IMR-90 (cell line): Measurements from ENCODE around the gene SLC7A6. TPM values are rescaled to one million over a fixed set of nuclear protein-coding genes. Genes with fewer than 3 reads are reported as not detected.

Experiments
- ATAC-seq: fragments of 200-7000 bp; cut with Tn5 transposase; 2 replicates; pipeline ENCODE4 v1.9.1; 2020; ENCODE audit warnings: low read depth, mild to moderate bottlenecking, moderate library complexity
- BruUV-seq: library from RNA; stranded (reverse); fragments of 400-500 nt; replicated peaks from 2 replicates; lab custom pipeline; 2021; lab: Mats Ljungman, UMichigan
- CTCF ChIA-PET: fragments of 300-600 bp; formaldehyde crosslinking; extraction: SDS; loops from one replicate; lab custom pipeline; 2021; ENCODE audit warnings: antibody characterized with exemption; lab: Yijun Ruan, JAX
- POLR2A ChIA-PET: fragments of 300-600 bp; sonication (Branson Sonifier 250); formaldehyde crosslinking; loops from one replicate; lab custom pipeline; 2022; ENCODE audit warnings: antibody characterized with exemption; ENCODE audit not compliant: unreplicated experiment; lab: Charles Lee
- DNase-seq: peaks from one replicate; pipeline ENCODE4 v3.0.0; 2013
- H2AFZ ChIP-seq: replicated peaks from 2 replicates; pipeline ENCODE3; 2013; ENCODE audit warnings: low read length, mild to moderate bottlenecking; ENCODE audit not compliant: poor library complexity
- H2AK5ac ChIP-seq: 2 replicates; pipeline ENCODE4 v1.6.1; 2013; ENCODE audit warnings: low read depth, low read length, inconsistent platforms
- H2AK9ac ChIP-seq: replicated peaks from 2 replicates; pipeline ENCODE3; 2013; ENCODE audit warnings: mild to moderate bottlenecking, low read depth, low read length, moderate library complexity; ENCODE audit not compliant: poor library complexity
- H2BK120ac ChIP-seq: 2 replicates; pipeline ENCODE4 v1.6.1; 2013; ENCODE audit warnings: low read depth, low read length, inconsistent platforms
- H2BK15ac ChIP-seq: 3 replicates; pipeline ENCODE4 v1.6.1; 2013; ENCODE audit warnings: low read depth, low read length, inconsistent platforms
- H2BK20ac ChIP-seq: 2 replicates; pipeline ENCODE4 v1.6.1; 2013; ENCODE audit warnings: low read depth, mild to moderate bottlenecking, inconsistent platforms, low read length, moderate library complexity
- H2BK5ac ChIP-seq: 2 replicates; pipeline ENCODE4 v1.6.1; 2013; ENCODE audit warnings: mild to moderate bottlenecking, low read depth, low read length, inconsistent platforms; ENCODE audit not compliant: poor library complexity, severe bottlenecking
- H3K14ac ChIP-seq: replicated peaks from 2 replicates; pipeline ENCODE4 v1.6.1; 2013; ENCODE audit warnings: low read depth, low read length, inconsistent platforms
- H3K18ac ChIP-seq: 2 replicates; pipeline ENCODE4 v1.6.1; 2013; ENCODE audit warnings: low read depth, low read length, control low read depth
- H3K23ac ChIP-seq: 2 replicates; pipeline ENCODE4 v1.6.1; 2013; ENCODE audit warnings: low read depth, low read length, inconsistent platforms
- H3K27ac ChIP-seq: 2 replicates; pipeline ENCODE4 v1.5.1; 2013; ENCODE audit warnings: mild to moderate bottlenecking, control low read depth, low read length; ENCODE audit not compliant: insufficient read depth
- H3K27me3 ChIP-seq: 2 replicates; pipeline ENCODE4 v1.6.1; 2013; ENCODE audit warnings: low read length; ENCODE audit not compliant: control insufficient read depth, insufficient read depth
- H3K36me3 ChIP-seq: 2 replicates; pipeline ENCODE4 v1.6.1; 2013; ENCODE audit warnings: low read length, mixed read lengths; ENCODE audit not compliant: control insufficient read depth, insufficient read depth
- H3K4ac ChIP-seq: 2 replicates; pipeline ENCODE4 v1.6.1; 2013; ENCODE audit warnings: low read depth, low read length, inconsistent platforms
- H3K4me1 ChIP-seq: 2 replicates; pipeline ENCODE4 v1.6.1; 2013; ENCODE audit warnings: low read length, mixed read lengths; ENCODE audit not compliant: control insufficient read depth, insufficient read depth
- H3K4me2 ChIP-seq: 2 replicates; pipeline ENCODE4 v1.6.1; 2013; ENCODE audit warnings: low read depth, mild to moderate bottlenecking, control low read depth, low read length, moderate library complexity
- H3K4me3 ChIP-seq: 2 replicates; pipeline ENCODE4 v1.5.1; 2013; ENCODE audit warnings: low read depth, mild to moderate bottlenecking, control low read depth, low read length, moderate library complexity; ENCODE audit not compliant: insufficient read depth
- H3K56ac ChIP-seq: 2 replicates; pipeline ENCODE4 v1.6.1; 2013; ENCODE audit warnings: low read length, inconsistent platforms; ENCODE audit not compliant: insufficient read depth; ENCODE audit errors: extremely low read depth
- H3K79me1 ChIP-seq, 2 experiments: 2 replicates each; pipeline ENCODE4 v1.6.1; 2013; ENCODE audit warnings: low read length in 2 of 2, inconsistent platforms in 1 of 2, low read depth in 1 of 2
- H3K9ac ChIP-seq: 2 replicates; pipeline ENCODE4 v1.6.1; 2013; ENCODE audit warnings: low read depth, low read length, control low read depth
- H3K9me1 ChIP-seq: 2 replicates; pipeline ENCODE4 v1.6.1; 2013; ENCODE audit warnings: low read length, inconsistent platforms; ENCODE audit not compliant: insufficient read depth
- H3K9me3 ChIP-seq: 2 replicates; pipeline ENCODE4 v1.6.1; 2013; ENCODE audit warnings: low read length; ENCODE audit not compliant: control insufficient read depth, insufficient read depth
- H4K20me1 ChIP-seq: 2 replicates; pipeline ENCODE4 v1.6.1; 2013; ENCODE audit warnings: low read length, inconsistent platforms; ENCODE audit not compliant: insufficient read depth
- H4K5ac ChIP-seq: 2 replicates; pipeline ENCODE4 v1.6.1; 2013; ENCODE audit warnings: mild to moderate bottlenecking, low read depth, low read length, control low read depth
- H4K8ac ChIP-seq, 2 experiments: 2 replicates each; pipeline ENCODE4 v1.6.1; 2013; ENCODE audit warnings: low read depth in 2 of 2, low read length in 2 of 2, control low read depth in 1 of 2, inconsistent platforms in 1 of 2
- H4K91ac ChIP-seq: 2 replicates; pipeline ENCODE4 v1.6.1; 2013; ENCODE audit warnings: low read depth, low read length, inconsistent platforms; ENCODE audit not compliant: insufficient read depth
- BHLHE40 ChIP-seq: fragments of 150-350 bp; IDR thresholded peaks from 2 replicates; pipeline ENCODE4 v1.6.1; 2016; ENCODE audit warnings: mild to moderate bottlenecking, low read depth, low read length
- CEBPB ChIP-seq: IDR thresholded peaks from 2 replicates; pipeline ENCODE4 v1.6.1; 2012; ENCODE audit warnings: low read depth, low read length, improper control_type of control experiment
- CHD1 ChIP-seq: IDR thresholded peaks from 2 replicates; pipeline ENCODE4 v1.6.1; 2012; ENCODE audit warnings: low read depth, low read length, improper control_type of control experiment
- MAFK ChIP-seq: IDR thresholded peaks from 2 replicates; pipeline ENCODE4 v1.6.1; 2012; ENCODE audit warnings: low read depth, low read length, improper control_type of control experiment
- MAZ ChIP-seq: IDR thresholded peaks from 2 replicates; pipeline ENCODE4 v1.6.1; 2012; ENCODE audit warnings: low read depth, mild to moderate bottlenecking, low read length, improper control_type of control experiment, moderate library complexity, borderline replicate concordance
- MXI1 ChIP-seq: IDR thresholded peaks from 2 replicates; pipeline ENCODE4 v1.6.1; 2012; ENCODE audit warnings: low read depth, mild to moderate bottlenecking, low read length, moderate library complexity, borderline replicate concordance
- POLR2A ChIP-seq: IDR thresholded peaks from 2 replicates; pipeline ENCODE4 v1.6.1; 2012; ENCODE audit warnings: mild to moderate bottlenecking, low read depth, low read length
- RAD21 ChIP-seq: IDR thresholded peaks from 2 replicates; pipeline ENCODE4 v1.6.1; 2012; ENCODE audit warnings: low read length, improper control_type of control experiment
- RCOR1 ChIP-seq: IDR thresholded peaks from 2 replicates; pipeline ENCODE4 v1.6.1; 2012; ENCODE audit warnings: mild to moderate bottlenecking, low read length, improper control_type of control experiment; ENCODE audit not compliant: insufficient replicate concordance
- RFX5 ChIP-seq: IDR thresholded peaks from 2 replicates; pipeline ENCODE4 v1.8.0; 2012; ENCODE audit warnings: low read depth, mild to moderate bottlenecking, low read length, moderate library complexity
- WGBS, 2 experiments: methylation state at CpG; one replicate each; pipeline versions ENCODE4 v1.1.5 to v1.1.7; 2013; ENCODE audit warnings: missing lambda C conversion rate in 2 of 2; ENCODE audit not compliant: insufficient read length in 1 of 2; ENCODE audit errors: extremely low coverage in 2 of 2; 5-methylcytosine and 5-hydroxymethylcytosine counted together
- dilution Hi-C: fragments of 300-500 bp; cut with HindIII; formaldehyde crosslinking; loops from one replicate; pipeline ENCODE4 v1.14.3; 2018; ENCODE audit warnings: low sequenced_read_pairs; ENCODE audit not compliant: unreplicated experiment
- in situ Hi-C: fragments of 300-500 bp; cut with MboI; formaldehyde crosslinking; loops from 3 replicates; pipeline ENCODE4 v1.14.3; 2019; ENCODE audit warnings: low sequenced_read_pairs, inconsistent platforms, mixed read lengths
- intact Hi-C: fragments of 100-400 bp; cut with micrococcal nuclease; formaldehyde crosslinking; loops from 2 replicates; pipeline ENCODE4 v1.10.0; 2022
- polyA plus RNA-seq, 3 experiments: library from polyadenylated mRNA; depleted of rRNA; stranded (reverse); fragments of >200 nt; gene quantifications; 2 replicates each; pipeline ENCODE4 v1.2.3, GENCODE V29; 2012; ENCODE audit warnings: low replicate concordance in 1 of 3
- total RNA-seq: library from RNA; depleted of rRNA; stranded (reverse); fragments of >200 nt; gene quantifications from 2 replicates; pipeline ENCODE4 v1.2.3, GENCODE V29; 2012
- TF ChIP-seq, protein P1 (sequence below): conservative IDR thresholded peaks from 2 replicates; pipeline ENCODE4 v1.5.1; 2012; ENCODE audit warnings: mild to moderate bottlenecking, low read depth, low read length, improper control_type of control experiment
- TF ChIP-seq, protein P2 (sequence below): fragments of 150-350 bp; IDR thresholded peaks from 2 replicates; pipeline ENCODE4 v1.6.1; 2017; ENCODE audit warnings: mild to moderate bottlenecking, antibody characterized with exemption, low read length, low read depth

SLC7A6 gene
- total and polyA plus RNA-seq, 2 of the 4 experiments (the other 2 are of a cell fraction): 29.4 to 36.1 TPM

DNA sequence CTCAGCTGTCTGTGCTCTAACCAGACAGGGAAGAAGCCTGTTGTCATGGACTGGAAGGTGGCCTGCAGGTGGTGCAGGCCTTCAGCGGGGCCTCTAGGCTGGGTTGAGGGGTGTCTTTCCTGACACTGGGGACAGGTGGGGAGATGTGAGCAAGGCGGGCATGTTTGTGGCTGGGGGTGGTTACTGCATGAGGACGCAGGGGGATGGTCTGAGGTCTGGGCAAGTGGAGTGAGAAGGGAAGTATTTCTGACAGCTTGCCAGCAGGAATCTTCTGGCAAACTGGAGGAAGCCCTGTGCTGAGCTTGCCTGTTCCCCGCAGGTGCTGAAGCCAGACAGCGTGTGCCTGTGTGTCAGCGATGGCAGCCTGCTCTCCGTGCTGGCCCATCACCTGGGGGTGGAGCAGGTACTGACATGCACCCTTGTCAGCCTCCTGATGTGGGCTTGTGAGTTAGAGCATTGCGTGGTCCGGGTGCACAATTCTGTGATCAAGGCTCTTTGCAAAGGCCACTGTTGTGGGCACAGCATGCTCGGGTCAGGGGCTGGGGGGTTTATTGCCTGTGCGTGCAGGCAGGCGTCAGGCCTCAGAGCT lies 82.7 kb downstream of the SLC7A6 start:
- no peaks in the 10 kb centered on the region for H3K4me1 ChIP-seq
- ChIA-PET POLR2A (no interaction called here), CTCF (no interaction called here)
- no peak overlapping the region for H2BK20ac ChIP-seq
- H3K79me1 ChIP-seq: no peaks in the 10 kb centered on the region
- H2AK5ac ChIP-seq: no peak overlapping the region
- no peak for ATAC-seq
- no peak overlapping the region for H2BK15ac ChIP-seq
- no peak overlapping the region for H3K4me2 ChIP-seq
- H4K5ac ChIP-seq: no peak overlapping the region
- no peak overlapping the region for H2BK120ac ChIP-seq
- no peak overlapping the region for H3K18ac ChIP-seq
- no peak overlapping the region for H3K14ac ChIP-seq
- no peak overlapping the region for H2AK9ac ChIP-seq
- dilution Hi-C loops: no loop called here
- H3K56ac ChIP-seq: no peak overlapping the region
- H3K9me3 ChIP-seq: no peaks in the 10 kb centered on the region
- no peak overlapping the region for H4K8ac ChIP-seq
- H3K27ac ChIP-seq: no peak overlapping the region
- TF ChIP-seq RFX5 (no peak), CEBPB (no peak), MAFK (no peak), RCOR1 (no peak), CHD1 (no peak), POLR2A (no peak), MAZ (no peak), RAD21 (no peak), MXI1 (no peak), BHLHE40 (no peak)
- TF ChIP-seq, protein P1, sequence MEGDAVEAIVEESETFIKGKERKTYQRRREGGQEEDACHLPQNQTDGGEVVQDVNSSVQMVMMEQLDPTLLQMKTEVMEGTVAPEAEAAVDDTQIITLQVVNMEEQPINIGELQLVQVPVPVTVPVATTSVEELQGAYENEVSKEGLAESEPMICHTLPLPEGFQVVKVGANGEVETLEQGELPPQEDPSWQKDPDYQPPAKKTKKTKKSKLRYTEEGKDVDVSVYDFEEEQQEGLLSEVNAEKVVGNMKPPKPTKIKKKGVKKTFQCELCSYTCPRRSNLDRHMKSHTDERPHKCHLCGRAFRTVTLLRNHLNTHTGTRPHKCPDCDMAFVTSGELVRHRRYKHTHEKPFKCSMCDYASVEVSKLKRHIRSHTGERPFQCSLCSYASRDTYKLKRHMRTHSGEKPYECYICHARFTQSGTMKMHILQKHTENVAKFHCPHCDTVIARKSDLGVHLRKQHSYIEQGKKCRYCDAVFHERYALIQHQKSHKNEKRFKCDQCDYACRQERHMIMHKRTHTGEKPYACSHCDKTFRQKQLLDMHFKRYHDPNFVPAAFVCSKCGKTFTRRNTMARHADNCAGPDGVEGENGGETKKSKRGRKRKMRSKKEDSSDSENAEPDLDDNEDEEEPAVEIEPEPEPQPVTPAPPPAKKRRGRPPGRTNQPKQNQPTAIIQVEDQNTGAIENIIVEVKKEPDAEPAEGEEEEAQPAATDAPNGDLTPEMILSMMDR: no peak
- TF ChIP-seq, protein P2, sequence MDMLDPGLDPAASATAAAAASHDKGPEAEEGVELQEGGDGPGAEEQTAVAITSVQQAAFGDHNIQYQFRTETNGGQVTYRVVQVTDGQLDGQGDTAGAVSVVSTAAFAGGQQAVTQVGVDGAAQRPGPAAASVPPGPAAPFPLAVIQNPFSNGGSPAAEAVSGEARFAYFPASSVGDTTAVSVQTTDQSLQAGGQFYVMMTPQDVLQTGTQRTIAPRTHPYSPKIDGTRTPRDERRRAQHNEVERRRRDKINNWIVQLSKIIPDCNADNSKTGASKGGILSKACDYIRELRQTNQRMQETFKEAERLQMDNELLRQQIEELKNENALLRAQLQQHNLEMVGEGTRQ: no peak
- H4K20me1 ChIP-seq: no peaks in the 10 kb centered on the region; the same call in 1 of the 2 replicates
- no TSS peak for BruUV-seq
- in situ Hi-C loops: no loop called here
- no peaks in the 10 kb centered on the region for H3K27me3 ChIP-seq
- H3K4ac ChIP-seq: no peak overlapping the region
- H3K9me1 ChIP-seq: peaks cover 4% of the 10 kb centered on the region; the same call in 1 of the 2 replicates
- H2AFZ ChIP-seq: no peak overlapping the region
- no peak overlapping the region for H3K23ac ChIP-seq
- intact Hi-C loops: no loop called here
- H3K9ac ChIP-seq: no peak overlapping the region
- 96% methylated on average over 4 of the region's 12 CpGs; no CpG with 5 or more reads in 1 of the 2 experiments for WGBS, 2 experiments
- H4K91ac ChIP-seq: no peak overlapping the region
- H2BK5ac ChIP-seq: no peak overlapping the region
- peaks cover 66% of the 10 kb centered on the region for H3K36me3 ChIP-seq
- H3K4me3 ChIP-seq: no peak overlapping the region
- DNase-seq: no peak
